IMR-90 (cell line): Measurements from ENCODE around the gene LYRM2. TPM values are rescaled to one million over a fixed set of nuclear protein-coding genes. Genes with fewer than 3 reads are reported as not detected.

Source experiments
- ATAC-seq: fragments of 200-7000 bp; cut with Tn5 transposase; 2 replicates; pipeline ENCODE4 v1.9.1; 2020; ENCODE audit warnings: low read depth, mild to moderate bottlenecking, moderate library complexity
- BruUV-seq: library from RNA; stranded (reverse); fragments of 400-500 nt; replicated peaks from 2 replicates; lab custom pipeline; 2021; lab: Mats Ljungman, UMichigan
- CTCF ChIA-PET: fragments of 300-600 bp; formaldehyde crosslinking; extraction: SDS; loops from one replicate; lab custom pipeline; 2021; ENCODE audit warnings: antibody characterized with exemption; lab: Yijun Ruan, JAX
- POLR2A ChIA-PET: fragments of 300-600 bp; sonication (Branson Sonifier 250); formaldehyde crosslinking; loops from one replicate; lab custom pipeline; 2022; ENCODE audit warnings: antibody characterized with exemption; ENCODE audit not compliant: unreplicated experiment; lab: Charles Lee
- DNase-seq: peaks from one replicate; pipeline ENCODE4 v3.0.0; 2013
- H2AFZ ChIP-seq: replicated peaks from 2 replicates; pipeline ENCODE3; 2013; ENCODE audit warnings: low read length, mild to moderate bottlenecking; ENCODE audit not compliant: poor library complexity
- H2AK5ac ChIP-seq: 2 replicates; pipeline ENCODE4 v1.6.1; 2013; ENCODE audit warnings: low read depth, low read length, inconsistent platforms
- H2AK9ac ChIP-seq: replicated peaks from 2 replicates; pipeline ENCODE3; 2013; ENCODE audit warnings: mild to moderate bottlenecking, low read depth, low read length, moderate library complexity; ENCODE audit not compliant: poor library complexity
- H2BK120ac ChIP-seq: 2 replicates; pipeline ENCODE4 v1.6.1; 2013; ENCODE audit warnings: low read depth, low read length, inconsistent platforms
- H2BK15ac ChIP-seq: 3 replicates; pipeline ENCODE4 v1.6.1; 2013; ENCODE audit warnings: low read depth, low read length, inconsistent platforms
- H2BK20ac ChIP-seq: 2 replicates; pipeline ENCODE4 v1.6.1; 2013; ENCODE audit warnings: low read depth, mild to moderate bottlenecking, inconsistent platforms, low read length, moderate library complexity
- H2BK5ac ChIP-seq: 2 replicates; pipeline ENCODE4 v1.6.1; 2013; ENCODE audit warnings: mild to moderate bottlenecking, low read depth, low read length, inconsistent platforms; ENCODE audit not compliant: poor library complexity, severe bottlenecking
- H3K14ac ChIP-seq: replicated peaks from 2 replicates; pipeline ENCODE4 v1.6.1; 2013; ENCODE audit warnings: low read depth, low read length, inconsistent platforms
- H3K18ac ChIP-seq: 2 replicates; pipeline ENCODE4 v1.6.1; 2013; ENCODE audit warnings: low read depth, low read length, control low read depth
- H3K23ac ChIP-seq: 2 replicates; pipeline ENCODE4 v1.6.1; 2013; ENCODE audit warnings: low read depth, low read length, inconsistent platforms
- H3K27ac ChIP-seq: 2 replicates; pipeline ENCODE4 v1.5.1; 2013; ENCODE audit warnings: mild to moderate bottlenecking, control low read depth, low read length; ENCODE audit not compliant: insufficient read depth
- H3K27me3 ChIP-seq: 2 replicates; pipeline ENCODE4 v1.6.1; 2013; ENCODE audit warnings: low read length; ENCODE audit not compliant: control insufficient read depth, insufficient read depth
- H3K36me3 ChIP-seq: 2 replicates; pipeline ENCODE4 v1.6.1; 2013; ENCODE audit warnings: low read length, mixed read lengths; ENCODE audit not compliant: control insufficient read depth, insufficient read depth
- H3K4ac ChIP-seq: 2 replicates; pipeline ENCODE4 v1.6.1; 2013; ENCODE audit warnings: low read depth, low read length, inconsistent platforms
- H3K4me1 ChIP-seq: 2 replicates; pipeline ENCODE4 v1.6.1; 2013; ENCODE audit warnings: low read length, mixed read lengths; ENCODE audit not compliant: control insufficient read depth, insufficient read depth
- H3K4me2 ChIP-seq: 2 replicates; pipeline ENCODE4 v1.6.1; 2013; ENCODE audit warnings: low read depth, mild to moderate bottlenecking, control low read depth, low read length, moderate library complexity
- H3K4me3 ChIP-seq: 2 replicates; pipeline ENCODE4 v1.5.1; 2013; ENCODE audit warnings: low read depth, mild to moderate bottlenecking, control low read depth, low read length, moderate library complexity; ENCODE audit not compliant: insufficient read depth
- H3K56ac ChIP-seq: 2 replicates; pipeline ENCODE4 v1.6.1; 2013; ENCODE audit warnings: low read length, inconsistent platforms; ENCODE audit not compliant: insufficient read depth; ENCODE audit errors: extremely low read depth
- H3K79me1 ChIP-seq, 2 experiments: 2 replicates each; pipeline ENCODE4 v1.6.1; 2013; ENCODE audit warnings: low read length in 2 of 2, inconsistent platforms in 1 of 2, low read depth in 1 of 2
- H3K9ac ChIP-seq: 2 replicates; pipeline ENCODE4 v1.6.1; 2013; ENCODE audit warnings: low read depth, low read length, control low read depth
- H3K9me1 ChIP-seq: 2 replicates; pipeline ENCODE4 v1.6.1; 2013; ENCODE audit warnings: low read length, inconsistent platforms; ENCODE audit not compliant: insufficient read depth
- H3K9me3 ChIP-seq: 2 replicates; pipeline ENCODE4 v1.6.1; 2013; ENCODE audit warnings: low read length; ENCODE audit not compliant: control insufficient read depth, insufficient read depth
- H4K20me1 ChIP-seq: 2 replicates; pipeline ENCODE4 v1.6.1; 2013; ENCODE audit warnings: low read length, inconsistent platforms; ENCODE audit not compliant: insufficient read depth
- H4K5ac ChIP-seq: 2 replicates; pipeline ENCODE4 v1.6.1; 2013; ENCODE audit warnings: mild to moderate bottlenecking, low read depth, low read length, control low read depth
- H4K8ac ChIP-seq, 2 experiments: 2 replicates each; pipeline ENCODE4 v1.6.1; 2013; ENCODE audit warnings: low read depth in 2 of 2, low read length in 2 of 2, control low read depth in 1 of 2, inconsistent platforms in 1 of 2
- H4K91ac ChIP-seq: 2 replicates; pipeline ENCODE4 v1.6.1; 2013; ENCODE audit warnings: low read depth, low read length, inconsistent platforms; ENCODE audit not compliant: insufficient read depth
- CHD1 ChIP-seq: IDR thresholded peaks from 2 replicates; pipeline ENCODE4 v1.6.1; 2012; ENCODE audit warnings: low read depth, low read length, improper control_type of control experiment
- ELK1 ChIP-seq: fragments of 150-350 bp; IDR thresholded peaks from 2 replicates; pipeline ENCODE4 v1.6.1; 2016; ENCODE audit warnings: low read depth, mild to moderate bottlenecking, low read length, moderate library complexity, borderline replicate concordance
- SMC3 ChIP-seq: fragments of 150-350 bp; IDR thresholded peaks from 2 replicates; pipeline ENCODE4 v1.6.1; 2016; ENCODE audit warnings: low read depth, mild to moderate bottlenecking, antibody characterized with exemption, low read length, moderate library complexity
- USF2 ChIP-seq: fragments of 150-350 bp; IDR thresholded peaks from 2 replicates; pipeline ENCODE4 v1.6.1; 2017; ENCODE audit warnings: mild to moderate bottlenecking, antibody characterized with exemption, low read length, low read depth
- WGBS, 2 experiments: methylation state at CpG; one replicate each; pipeline versions ENCODE4 v1.1.5 to v1.1.7; 2013; ENCODE audit warnings: missing lambda C conversion rate in 2 of 2; ENCODE audit not compliant: insufficient read length in 1 of 2; ENCODE audit errors: extremely low coverage in 2 of 2; 5-methylcytosine and 5-hydroxymethylcytosine counted together
- dilution Hi-C: fragments of 300-500 bp; cut with HindIII; formaldehyde crosslinking; loops from one replicate; pipeline ENCODE4 v1.14.3; 2018; ENCODE audit warnings: low sequenced_read_pairs; ENCODE audit not compliant: unreplicated experiment
- in situ Hi-C: fragments of 300-500 bp; cut with MboI; formaldehyde crosslinking; loops from 3 replicates; pipeline ENCODE4 v1.14.3; 2019; ENCODE audit warnings: low sequenced_read_pairs, inconsistent platforms, mixed read lengths
- intact Hi-C: fragments of 100-400 bp; cut with micrococcal nuclease; formaldehyde crosslinking; loops from 2 replicates; pipeline ENCODE4 v1.10.0; 2022
- polyA plus RNA-seq, 3 experiments: library from polyadenylated mRNA; depleted of rRNA; stranded (reverse); fragments of >200 nt; gene quantifications; 2 replicates each; pipeline ENCODE4 v1.2.3, GENCODE V29; 2012; ENCODE audit warnings: low replicate concordance in 1 of 3
- total RNA-seq: library from RNA; depleted of rRNA; stranded (reverse); fragments of >200 nt; gene quantifications from 2 replicates; pipeline ENCODE4 v1.2.3, GENCODE V29; 2012

Gene LYRM2
- total and polyA plus RNA-seq, 2 of the 4 experiments (the other 2 are of a cell fraction) = 14.0 to 24.0 TPM

- no peak overlapping the region for H3K4me3 ChIP-seq
- no TSS peak for BruUV-seq
- H3K23ac ChIP-seq = no peak overlapping the region; the same call in 1 of the 2 replicates
- no peak overlapping the region for H3K56ac ChIP-seq
- ATAC-seq = no peak
- CTCF ChIA-PET = no interaction called here
- H2AK5ac ChIP-seq = no peak overlapping the region
- no peak overlapping the region for H4K91ac ChIP-seq
- no peak overlapping the region for H3K4ac ChIP-seq
- no peak overlapping the region for H3K27ac ChIP-seq
- no peak overlapping the region for H3K4me2 ChIP-seq
- no peak overlapping the region for H2BK5ac ChIP-seq
- no peaks in the 10 kb centered on the region for H4K20me1 ChIP-seq
- no peak overlapping the region for H4K8ac ChIP-seq
- no peaks in the 10 kb centered on the region for H3K79me1 ChIP-seq
- H3K4me1 ChIP-seq = no peaks in the 10 kb centered on the region
- dilution Hi-C loops (no loop called here), intact Hi-C loops (loop anchor here (5.0 kb wide), 2 partner anchors 246 to 631 kb away; no protein-coding TSS in a partner anchor), in situ Hi-C loops (loop anchor here (25.0 kb wide), 1 partner anchor 626 kb away; no protein-coding TSS in a partner anchor)
- no peak overlapping the region for H2BK20ac ChIP-seq
- H3K9ac ChIP-seq = no peak overlapping the region
- no peak for DNase-seq
- no peaks in the 10 kb centered on the region for H3K36me3 ChIP-seq
- no peak for TF ChIP-seq CHD1
- no peak for TF ChIP-seq ELK1
- no peak for TF ChIP-seq SMC3
- no peak for TF ChIP-seq USF2
- H2AK9ac ChIP-seq = no peak overlapping the region
- WGBS, 2 experiments = 100% methylated on average over 2 of the region's 5 CpGs; no CpG with 5 or more reads in 1 of the 2 experiments
- no peaks in the 10 kb centered on the region for H3K9me3 ChIP-seq
- no peak overlapping the region for H2BK15ac ChIP-seq
- no peak overlapping the region for H2AFZ ChIP-seq
- no peak overlapping the region for H4K5ac ChIP-seq
- H3K27me3 ChIP-seq = peaks cover 2% of the 10 kb centered on the region; the same call in 1 of the 2 replicates
- no peaks in the 10 kb centered on the region for H3K9me1 ChIP-seq
- POLR2A ChIA-PET = no interaction called here
- H3K14ac ChIP-seq = no peak overlapping the region
- no peak overlapping the region for H2BK120ac ChIP-seq
- H3K18ac ChIP-seq = no peak overlapping the region
Measured at GRCh38 chr6:89613790-89614189, 24.8 kb downstream of the LYRM2 start.
